Ascending aorta (tissue), 2 donors: ENCODE results near the gene OTUB2. TPM values are rescaled to one million over a fixed set of nuclear protein-coding genes. Genes with fewer than 3 reads are reported as not detected.
A peak's percentile ranks its signal among the peaks of the same experiment; 100 is the strongest.

Source experiments
- DNase-seq, 2 donors: peaks; one replicate each; pipeline ENCODE4 v3.0.0-alpha.2; 2019; ENCODE audit warnings: low spot score in 2 of 2
- H3K27ac ChIP-seq, 2 donors: fragments of 200-600 bp; sonication (generic); one replicate each; pipeline ENCODE4 v1.5.1; 2016 to 2017; ENCODE audit warnings: mild to moderate bottlenecking in 1 of 2
- H3K27me3 ChIP-seq: fragments of 200-600 bp; sonication (generic); one replicate; pipeline ENCODE4 v1.5.1; 2017
- H3K36me3 ChIP-seq, 2 donors: fragments of 200-600 bp; sonication (generic); one replicate each; pipeline ENCODE4 v1.5.1; 2016
- H3K4me1 ChIP-seq, 2 donors: fragments of 200-600 bp; sonication (generic); one replicate each; pipeline ENCODE4 v1.5.1; 2016 to 2017; ENCODE audit warnings: mild to moderate bottlenecking in 1 of 2
- H3K4me3 ChIP-seq, 2 donors: fragments of 200-600 bp; sonication (generic); one replicate each; pipeline ENCODE4 v1.5.1; 2016 to 2017; ENCODE audit warnings: mild to moderate bottlenecking in 1 of 2
- H3K9me3 ChIP-seq, 2 donors: fragments of 200-600 bp; sonication (generic); one replicate each; pipeline ENCODE4 v1.5.1; 2016
- intact Hi-C: fragments of 100-400 bp; cut with DNase I; formaldehyde crosslinking; loops from one replicate; pipeline ENCODE4 v1.15.1; 2023
- total RNA-seq: library from RNA; depleted of rRNA; stranded (reverse); fragments of >200 nt; gene quantifications from one replicate; pipeline ENCODE4 v1.1.0, GENCODE V29; 2016
- TF ChIP-seq, protein P1 (sequence below), 3 experiments: fragments of 200-600 bp in 2 of 3; fragments of 450-650 bp in 1 of 3; sonication (generic) in 2 of 3; IDR thresholded peaks; one replicate each; pipeline ENCODE4 v1.5.1; 2016 to 2019; ENCODE audit warnings: antibody characterized with exemption in 3 of 3, mild to moderate bottlenecking in 1 of 3, moderate library complexity in 1 of 3

The OTUB2 gene
- total RNA-seq, 1 donor from 2014 or later: 0.21 TPM

DNA sequence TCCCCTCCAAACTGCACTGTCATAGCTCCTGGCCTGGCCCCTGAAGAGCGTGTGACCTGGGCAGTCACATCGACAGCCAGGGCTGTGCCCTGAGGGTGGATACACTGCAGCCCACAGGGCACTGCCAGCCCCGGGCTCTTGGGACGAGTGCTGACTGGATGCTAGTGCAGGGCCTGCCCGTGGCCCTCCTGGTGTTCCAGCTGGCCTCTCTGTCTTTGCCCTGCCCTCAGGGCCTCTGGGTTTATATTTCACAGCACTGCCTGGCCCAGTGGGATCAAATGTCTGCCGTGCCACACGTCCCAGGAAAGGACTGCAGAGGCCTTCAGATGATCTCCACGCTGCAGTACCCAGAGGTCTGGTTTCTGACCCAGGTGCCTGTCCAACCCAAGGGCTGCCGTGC lies 39.2 kb upstream of the OTUB2 start:
- no peaks in the 10 kb centered on the region for H3K36me3 ChIP-seq
- no peak overlapping the region for H3K4me3 ChIP-seq
- H3K27me3 ChIP-seq: no peaks in the 10 kb centered on the region
- H3K9me3 ChIP-seq: no peaks in the 10 kb centered on the region
- peaks cover 3 to 34% of the 10 kb centered on the region in 2 donors for H3K4me1 ChIP-seq
- TF ChIP-seq, protein P1, sequence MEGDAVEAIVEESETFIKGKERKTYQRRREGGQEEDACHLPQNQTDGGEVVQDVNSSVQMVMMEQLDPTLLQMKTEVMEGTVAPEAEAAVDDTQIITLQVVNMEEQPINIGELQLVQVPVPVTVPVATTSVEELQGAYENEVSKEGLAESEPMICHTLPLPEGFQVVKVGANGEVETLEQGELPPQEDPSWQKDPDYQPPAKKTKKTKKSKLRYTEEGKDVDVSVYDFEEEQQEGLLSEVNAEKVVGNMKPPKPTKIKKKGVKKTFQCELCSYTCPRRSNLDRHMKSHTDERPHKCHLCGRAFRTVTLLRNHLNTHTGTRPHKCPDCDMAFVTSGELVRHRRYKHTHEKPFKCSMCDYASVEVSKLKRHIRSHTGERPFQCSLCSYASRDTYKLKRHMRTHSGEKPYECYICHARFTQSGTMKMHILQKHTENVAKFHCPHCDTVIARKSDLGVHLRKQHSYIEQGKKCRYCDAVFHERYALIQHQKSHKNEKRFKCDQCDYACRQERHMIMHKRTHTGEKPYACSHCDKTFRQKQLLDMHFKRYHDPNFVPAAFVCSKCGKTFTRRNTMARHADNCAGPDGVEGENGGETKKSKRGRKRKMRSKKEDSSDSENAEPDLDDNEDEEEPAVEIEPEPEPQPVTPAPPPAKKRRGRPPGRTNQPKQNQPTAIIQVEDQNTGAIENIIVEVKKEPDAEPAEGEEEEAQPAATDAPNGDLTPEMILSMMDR (IDR thresholded peaks at IDR 0.05): no peak
- DNase-seq: no peak
- intact Hi-C loops: loop anchor here (10.0 kb wide), 1 partner anchor 1528 kb away; the partner anchor contains the start of gene SYNE3
- H3K27ac ChIP-seq: peak overlapping the region; percentile 62 to 78

DNA sequence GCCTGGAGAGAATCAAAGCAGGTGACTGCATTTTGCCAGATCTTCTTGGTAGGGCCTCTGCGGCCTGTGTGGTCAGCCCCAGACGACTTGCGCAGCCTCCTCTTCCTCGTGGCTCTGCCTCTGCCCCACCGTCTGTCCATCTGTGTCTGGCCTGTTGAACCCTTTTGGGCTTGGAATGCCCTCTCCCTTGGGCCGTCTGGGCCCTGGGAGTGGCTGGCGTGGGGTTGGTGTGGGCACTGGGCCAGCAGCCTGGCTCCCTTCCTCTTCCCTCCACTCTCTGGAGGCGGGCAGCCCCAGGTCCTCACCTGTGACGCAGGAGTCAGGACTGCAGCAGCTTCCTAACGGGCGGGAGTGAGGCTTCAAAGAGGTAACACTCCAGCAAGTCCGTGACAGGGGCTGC lies 38.8 kb upstream of the OTUB2 start:
- Histone ChIP-seq H3K4me1 (peaks cover 3 to 32% of the 10 kb centered on the region in 2 donors), H3K27ac (peak overlapping the region; percentile 62 to 78), H3K27me3 (no peaks in the 10 kb centered on the region), H3K36me3 (no peaks in the 10 kb centered on the region), H3K4me3 (no peak overlapping the region), H3K9me3 (no peaks in the 10 kb centered on the region)
- intact Hi-C loops: loop anchor here (10.0 kb wide), 1 partner anchor 1527 kb away; the partner anchor contains the start of gene SYNE3
- TF ChIP-seq, protein P1 (IDR thresholded peaks at IDR 0.05): no peak
- no peak for DNase-seq

DNA sequence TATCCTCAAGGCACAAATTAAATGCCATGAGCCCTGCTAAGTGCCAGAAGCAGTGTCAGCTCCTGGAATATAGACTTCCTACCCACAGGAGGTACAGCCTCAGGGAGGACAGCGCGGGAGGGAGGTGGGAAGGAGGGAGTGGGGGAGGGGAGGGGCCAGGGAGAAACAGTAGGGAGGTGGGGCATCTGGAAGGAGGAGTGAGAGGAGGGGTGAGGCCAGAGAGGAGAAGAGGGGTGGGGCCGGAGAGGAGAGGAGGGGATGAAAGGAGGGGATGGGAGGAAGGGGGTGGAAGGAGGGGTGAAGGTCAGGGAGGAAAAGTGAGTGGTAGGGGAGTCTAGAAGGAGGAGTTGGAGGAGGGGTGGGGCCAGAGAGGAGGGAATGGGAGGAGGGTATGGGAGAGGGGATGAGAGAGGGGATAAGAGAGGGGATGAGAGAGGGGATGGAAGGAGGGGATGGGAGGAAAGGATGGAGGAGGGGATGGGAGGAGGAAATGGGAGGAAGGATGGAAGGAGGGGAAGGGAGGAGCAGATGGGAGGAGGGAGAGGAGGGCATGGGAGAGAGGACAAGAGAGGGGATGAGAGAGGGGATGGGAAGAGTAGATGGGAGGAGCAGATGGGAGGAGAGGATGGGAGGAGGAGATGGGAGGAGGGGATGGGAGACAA lies 38.2 kb upstream of the OTUB2 start:
- Histone ChIP-seq H3K4me1 (peaks cover 3 to 27% of the 10 kb centered on the region in 2 donors), H3K27ac (peak overlapping the region; percentile 62 to 78), H3K9me3 (no peaks in the 10 kb centered on the region), H3K27me3 (no peaks in the 10 kb centered on the region), H3K36me3 (no peaks in the 10 kb centered on the region), H3K4me3 (no peak overlapping the region)
- no peak for DNase-seq
- TF ChIP-seq, protein P1 (IDR thresholded peaks at IDR 0.05): no peak
- intact Hi-C loops: loop anchor here (10.0 kb wide), 1 partner anchor 1527 kb away; the partner anchor contains the start of gene SYNE3

DNA sequence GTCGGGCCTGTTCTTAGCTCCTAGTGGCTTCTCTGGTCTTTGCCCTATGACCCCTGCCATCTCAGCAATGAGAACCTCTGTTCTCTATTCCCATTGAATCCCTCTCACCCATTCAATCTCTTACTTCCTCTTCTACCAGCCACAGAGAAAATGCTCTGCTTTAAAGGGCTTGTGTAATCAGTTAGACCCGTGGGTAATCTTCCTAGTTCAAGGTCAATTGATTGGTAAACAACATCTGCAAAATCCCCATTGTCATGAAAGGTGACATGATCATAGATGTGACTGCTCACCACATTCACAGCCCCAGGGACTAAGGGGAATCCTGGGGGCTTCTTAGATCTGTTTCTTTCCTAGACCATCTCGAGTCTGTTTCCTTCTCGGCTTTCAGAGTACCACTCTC lies 36.2 kb upstream of the OTUB2 start:
- DNase-seq: no peak
- Histone ChIP-seq H3K27ac (peak overlapping the region in 1 of 2 donors; percentile 96), H3K4me3 (no peak overlapping the region), H3K4me1 (peaks cover 3 to 27% of the 10 kb centered on the region in 2 donors), H3K27me3 (no peaks in the 10 kb centered on the region), H3K36me3 (no peaks in the 10 kb centered on the region), H3K9me3 (no peaks in the 10 kb centered on the region)
- intact Hi-C loops: loop anchor here (10.0 kb wide), 1 partner anchor 1525 kb away; the partner anchor contains the start of gene SYNE3
- TF ChIP-seq, protein P1 (IDR thresholded peaks at IDR 0.05): no peak

DNA sequence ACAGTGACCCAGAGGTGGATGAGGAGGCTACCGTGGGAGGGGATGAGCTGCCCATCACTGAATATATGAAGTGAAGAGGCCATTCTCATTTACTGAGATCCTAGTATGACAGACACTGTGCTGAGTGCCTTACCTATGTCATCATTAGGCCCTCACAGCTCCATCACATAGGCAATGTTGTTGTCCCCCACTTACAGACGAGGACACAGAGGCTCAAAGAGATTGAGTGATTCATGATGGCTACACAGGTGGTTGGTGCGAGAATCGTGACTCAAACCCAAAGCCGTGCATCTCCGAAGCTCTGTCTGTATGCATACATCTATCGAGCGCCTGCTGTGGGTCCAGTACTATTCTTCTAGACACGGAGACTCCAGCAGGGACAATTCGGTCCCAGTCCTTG lies 34.9 kb upstream of the OTUB2 start:
- H3K36me3 ChIP-seq: no peaks in the 10 kb centered on the region
- intact Hi-C loops: no loop called here
- no peak for DNase-seq

More for the DNA sequence above, 34.9 kb upstream of the OTUB2 start:
- Histone ChIP-seq H3K27ac (peak overlapping the region in 1 of 2 donors; percentile 96), H3K4me3 (no peak overlapping the region), H3K4me1 (peaks cover 12 to 29% of the 10 kb centered on the region in 2 donors), H3K27me3 (no peaks in the 10 kb centered on the region), H3K9me3 (no peaks in the 10 kb centered on the region)
- TF ChIP-seq, protein P1 (IDR thresholded peaks at IDR 0.05): no peak
